HG03060 (cell line): ENCODE data around the gene FUT9.
"Not testable (repeated sequence)": the region's sequence is repeated elsewhere in the genome, so short reads cannot be mapped to it uniquely, and the experiment has no call there.

ENCODE experiments used
- ATAC-seq: cut with Tn5 transposase; IDR thresholded peaks from one replicate; pipeline ENCODE4 v1.9.1; 2021; ENCODE audit warnings: low read depth, moderate number of reproducible peaks; ENCODE audit not compliant: unreplicated experiment

FUT9 gene

DNA sequence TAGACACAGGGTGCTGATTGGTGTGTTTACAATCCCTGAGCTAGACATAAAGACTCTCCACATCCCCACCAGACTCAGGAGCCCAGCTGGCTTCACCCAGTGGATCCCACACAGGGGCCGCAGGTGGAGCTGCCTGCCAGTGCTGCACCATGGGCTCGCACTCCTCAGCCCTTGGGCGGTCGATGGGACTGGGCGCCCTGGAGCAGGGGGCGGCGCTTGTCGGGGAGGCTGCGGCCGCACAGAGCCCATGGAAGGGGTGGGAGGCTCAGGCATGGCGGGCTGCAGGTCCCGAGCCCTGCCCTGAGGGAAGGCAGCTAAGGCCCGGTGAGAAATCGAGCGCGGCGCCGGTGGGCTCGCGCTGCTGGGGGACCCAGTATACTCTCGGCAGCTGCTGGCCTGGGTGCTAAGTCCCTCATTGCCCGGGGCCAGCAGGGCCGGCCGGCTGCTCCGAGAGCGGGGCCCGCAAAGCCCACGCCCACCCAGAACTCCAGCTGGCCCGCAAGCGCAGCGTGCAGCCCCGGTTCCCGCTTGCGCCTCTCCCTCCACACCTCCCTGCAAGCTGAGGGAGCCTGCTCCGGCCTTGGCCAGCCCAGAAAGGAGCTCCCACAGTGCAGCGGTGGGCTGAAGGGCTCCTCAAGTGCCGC lies 245.1 kb downstream of the FUT9 start:
- ATAC-seq: not testable (repeated sequence)
